ENCODE measurements around the gene DIPK1C.
"Not testable (repeated sequence)": the region's sequence is repeated elsewhere in the genome, so short reads cannot be mapped to it uniquely, and the experiment has no call there.

Gene DIPK1C

GRCh38 chr18:74457043-74457724 lies at the start of gene DIPK1C:
TSS of gene DIPK1C (minus strand) at chr18:74457308. CDS start at chr18:74457259, 49 bp downstream.
- DNase-seq (ENCODE audit: low spot score): no peak

GRCh38 chr18:74506448-74507084 lies 49.5 kb upstream of the DIPK1C start:
- no peak for DNase-seq (ENCODE audit: low spot score)

- no peak for DNase-seq (ENCODE audit: low spot score)
These were observed 48.7 kb upstream of the DIPK1C start for GRCh38 chr18:74505776-74506175.

GRCh38 chr18:74503137-74503536 lies 46.0 kb upstream of the DIPK1C start:
- DNase-seq (ENCODE audit: low spot score): no peak

- DNase-seq (ENCODE audit: low spot score): no peak
These were observed 44.3 kb upstream of the DIPK1C start for GRCh38 chr18:74501386-74501785.

- DNase-seq (ENCODE audit: low spot score): not testable (repeated sequence)
These were observed 43.7 kb upstream of the DIPK1C start for GRCh38 chr18:74500774-74501173.

- DNase-seq (ENCODE audit: low spot score): no peak
These were observed 43.3 kb upstream of the DIPK1C start for GRCh38 chr18:74500372-74500771.

GRCh38 chr18:74499633-74500032 lies 42.5 kb upstream of the DIPK1C start:
- DNase-seq (ENCODE audit: low spot score): peak; percentile 52

GRCh38 chr18:74498712-74499627 lies 41.9 kb upstream of the DIPK1C start:
- peak; percentile 76 for DNase-seq (ENCODE audit: low spot score)

- no peak for DNase-seq (ENCODE audit: low spot score)
These were observed 40.7 kb upstream of the DIPK1C start for GRCh38 chr18:74497778-74498177.

- DNase-seq (ENCODE audit: low spot score): no peak
These were observed 40.2 kb upstream of the DIPK1C start for GRCh38 chr18:74497324-74497676.

GRCh38 chr18:74496508-74497323 lies 39.6 kb upstream of the DIPK1C start:
- peak; percentile 39 for DNase-seq (ENCODE audit: low spot score)

- DNase-seq (ENCODE audit: low spot score): peak; percentile 98
These were observed 38.7 kb upstream of the DIPK1C start, which contains the start of gene CNDP2 for GRCh38 chr18:74495581-74496507. TSS of gene CNDP2 (plus strand) at chr18:74496363. CDS start at chr18:74499974, 3,611 bp downstream.

- DNase-seq (ENCODE audit: low spot score): no peak
These were observed 37.4 kb upstream of the DIPK1C start for GRCh38 chr18:74494514-74494913.

GRCh38 chr18:74493689-74494088 lies 36.6 kb upstream of the DIPK1C start:
- peak; percentile 75 for DNase-seq (ENCODE audit: low spot score)

- DNase-seq (ENCODE audit: low spot score): no peak
These were observed 35.2 kb upstream of the DIPK1C start for GRCh38 chr18:74492259-74492658.

- DNase-seq (ENCODE audit: low spot score): no peak
These were observed 32.6 kb upstream of the DIPK1C start for GRCh38 chr18:74489676-74490075.

GRCh38 chr18:74488864-74489263 lies 31.8 kb upstream of the DIPK1C start:
- DNase-seq (ENCODE audit: low spot score): no peak

GRCh38 chr18:74488354-74488753 lies 31.2 kb upstream of the DIPK1C start:
- DNase-seq (ENCODE audit: low spot score): no peak

GRCh38 chr18:74486119-74486849 lies 29.2 kb upstream of the DIPK1C start:
- no peak for DNase-seq (ENCODE audit: low spot score)
